ENCODE measurements around the gene ZCWPW1.

The ZCWPW1 gene

DNA sequence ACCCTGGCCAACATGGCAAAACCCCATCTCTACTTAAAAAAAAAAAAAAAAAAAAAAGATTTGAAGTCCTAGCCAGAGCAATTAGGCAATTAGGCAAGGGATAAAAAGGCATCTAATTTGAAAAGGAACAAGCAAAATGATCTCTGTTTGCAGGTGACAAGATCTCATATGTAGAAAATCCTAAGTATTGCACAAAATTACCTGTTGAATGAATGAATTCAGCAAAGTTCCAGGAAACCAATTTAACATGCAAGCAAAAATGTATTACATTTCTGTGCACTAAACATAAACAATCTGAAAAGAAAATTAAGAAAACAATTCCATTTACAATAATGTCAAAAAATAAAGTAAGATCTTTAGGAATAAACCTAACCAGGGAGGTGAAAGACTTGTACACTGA, 65.4 kb downstream of the ZCWPW1 start:
- no peak overlapping the region for H3K27ac ChIP-seq
- no peaks in the 10 kb centered on the region for H3K27me3 ChIP-seq (replicated peaks)
- TF ChIP-seq CTCF (IDR thresholded peaks at IDR 0.05; ENCODE audit: low read depth, low read length, missing control alignments): no peak
- in situ Hi-C loops (cut with HindIII; ENCODE audit: low pct_ligation_motif_present, low sequenced_read_pairs): no loop called here
- DNase-seq: no peak
- peaks cover 51% of the 10 kb centered on the region for H3K36me3 ChIP-seq (replicated peaks)
- H3K4me3 ChIP-seq (ENCODE audit: low read depth, low read length): no peak overlapping the region

GRCh38 chr7:100360135-100360854, 68.2 kb downstream of the ZCWPW1 start:
- in situ Hi-C loops (cut with HindIII; ENCODE audit: low pct_ligation_motif_present, low sequenced_read_pairs): no loop called here
- H3K27ac ChIP-seq: no peak overlapping the region
- H3K36me3 ChIP-seq (replicated peaks): peaks cover 72% of the 10 kb centered on the region
- no peak for DNase-seq
- no peak for TF ChIP-seq CTCF (IDR thresholded peaks at IDR 0.05; ENCODE audit: low read depth, low read length, missing control alignments)
- H3K27me3 ChIP-seq (replicated peaks): no peaks in the 10 kb centered on the region
- H3K4me3 ChIP-seq (ENCODE audit: low read depth, low read length): no peak overlapping the region

DNA sequence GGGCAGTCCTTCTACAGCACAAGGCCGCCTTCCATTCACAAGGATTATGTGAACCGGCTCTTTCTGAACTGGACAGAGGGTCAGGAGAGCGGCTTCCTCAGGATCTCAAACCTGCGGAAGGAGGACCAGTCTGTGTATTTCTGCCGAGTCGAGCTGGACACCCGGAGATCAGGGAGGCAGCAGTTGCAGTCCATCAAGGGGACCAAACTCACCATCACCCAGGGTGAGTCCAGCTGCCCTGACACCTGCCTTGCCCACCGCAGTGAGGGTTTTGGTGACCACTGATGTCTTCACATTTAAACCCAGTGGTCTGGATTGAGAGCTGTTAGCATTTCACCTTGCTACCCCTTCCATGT, 69.7 kb downstream of the ZCWPW1 start:
- TF ChIP-seq CTCF (IDR thresholded peaks at IDR 0.05; ENCODE audit: low read depth, low read length, missing control alignments): no peak
- Histone ChIP-seq H3K27ac (no peak overlapping the region), H3K36me3 (replicated peaks) (peaks cover 85% of the 10 kb centered on the region), H3K27me3 (replicated peaks) (no peaks in the 10 kb centered on the region), H3K4me3 (ENCODE audit: low read depth, low read length) (no peak overlapping the region)
- DNase-seq: no peak
- in situ Hi-C loops (cut with HindIII; ENCODE audit: low pct_ligation_motif_present, low sequenced_read_pairs): no loop called here

GRCh38 chr7:100358027-100358856, 70.3 kb downstream of the ZCWPW1 start, which contains the start of gene PILRB:
TSS of gene PILRB (plus strand) at chr7:100358117. CDS start at chr7:100358303, 186 bp downstream.
- Histone ChIP-seq H3K36me3 (replicated peaks) (peaks cover 88% of the 10 kb centered on the region), H3K27ac (no peak within 1 kb of the TSS), H3K27me3 (replicated peaks) (no peaks in the 10 kb centered on the region), H3K4me3 (ENCODE audit: low read depth, low read length) (no peak within 1 kb of the TSS)
- TF ChIP-seq CTCF (IDR thresholded peaks at IDR 0.05; ENCODE audit: low read depth, low read length, missing control alignments): peak; percentile 15
- in situ Hi-C loops (cut with HindIII; ENCODE audit: low pct_ligation_motif_present, low sequenced_read_pairs): no loop called here
- DNase-seq: no peak

DNA sequence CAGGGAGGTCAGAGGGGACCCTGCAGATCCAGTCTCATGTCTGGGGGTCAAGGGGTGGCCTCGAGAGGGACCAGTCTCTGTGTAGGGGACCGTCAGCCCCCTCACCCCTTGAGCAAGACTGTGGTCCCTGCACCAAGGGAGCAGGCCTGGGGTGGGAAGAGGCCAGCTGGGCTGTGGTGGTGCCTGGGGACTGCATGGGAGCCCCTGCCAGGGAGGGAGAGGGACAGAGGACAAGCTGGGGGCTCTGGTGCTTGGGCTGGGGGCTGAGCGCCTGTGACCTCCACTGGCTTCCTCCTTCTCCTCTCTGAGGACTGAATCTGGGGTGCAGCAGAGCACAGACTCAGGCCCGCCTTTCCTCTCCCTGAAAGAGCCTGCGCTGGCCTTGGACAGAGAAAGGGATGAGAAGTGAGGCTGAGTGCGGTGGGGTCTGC, 71.4 kb downstream of the ZCWPW1 start:
- in situ Hi-C loops (cut with HindIII; ENCODE audit: low pct_ligation_motif_present, low sequenced_read_pairs): no loop called here
- peaks cover 88% of the 10 kb centered on the region for H3K36me3 ChIP-seq (replicated peaks)
- no peak overlapping the region for H3K4me3 ChIP-seq (ENCODE audit: low read depth, low read length)
- H3K27me3 ChIP-seq (replicated peaks): no peaks in the 10 kb centered on the region
- no peak for DNase-seq
- TF ChIP-seq CTCF (IDR thresholded peaks at IDR 0.05; ENCODE audit: low read depth, low read length, missing control alignments): no peak
- H3K27ac ChIP-seq: no peak overlapping the region

Data from brain microvascular endothelial cell (primary cell).